Measurements from ENCODE around the gene RANBP10. TPM values are rescaled to one million over a fixed set of nuclear protein-coding genes. Genes with fewer than 3 reads are reported as not detected.

The RANBP10 gene
- total RNA-seq, 3 donors from 2014 or later (not counting 1 experiment from before 2014, with no cell fraction given), result 20.9 to 25.8 (median 24.5) TPM

- no peaks in the 10 kb centered on the region for H3K27me3 Mint-ChIP-seq (ENCODE audit: low read depth in 2 of 2)
- intact Hi-C loops (cut with micrococcal nuclease), result no loop called here
- H3K36me3 Mint-ChIP-seq, result no peaks in the 10 kb centered on the region
- no peak overlapping the region for H3K27ac Mint-ChIP-seq
- WGBS (ENCODE audit: insufficient coverage), result 89% methylated on average over 7 of the region's 7 CpGs
- peaks cover 7% of the 10 kb centered on the region for H3K36me3 ChIP-seq (ENCODE audit: control insufficient read depth, insufficient read depth, low read length)
- no peaks in the 10 kb centered on the region for H3K9me3 ChIP-seq (ENCODE audit: control insufficient read depth, insufficient read depth, low read length)
- H3K4me3 ChIP-seq (ENCODE audit: low read length), result no peak overlapping the region
- peaks cover under 1 to 7% of the 10 kb centered on the region in 2 donors for H3K4me1 Mint-ChIP-seq
- no peak for DNase-seq
- H3K27ac ChIP-seq (ENCODE audit: low read length), result no peak overlapping the region
- TF ChIP-seq CTCF (IDR thresholded peaks at IDR 0.05), result no peak
- H3K4me1 ChIP-seq (ENCODE audit: control insufficient read depth, insufficient read depth, low read length), result no peaks in the 10 kb centered on the region
- H3K9me3 Mint-ChIP-seq, result no peaks in the 10 kb centered on the region
- ATAC-seq, result no peak
- H3K4me3 Mint-ChIP-seq, result no peak overlapping the region
- H3K27me3 ChIP-seq (ENCODE audit: control insufficient read depth, insufficient read depth, low read length), result no peaks in the 10 kb centered on the region
These were observed 38.4 kb downstream of the RANBP10 start for GRCh38 chr16:67767953-67768352.

GRCh38 chr16:67766291-67766690, 40.1 kb downstream of the RANBP10 start:
- H3K4me1 Mint-ChIP-seq, result peaks cover 6 to 8% of the 10 kb centered on the region in 2 donors
- H3K27me3 Mint-ChIP-seq (ENCODE audit: low read depth in 2 of 2), result no peaks in the 10 kb centered on the region
- Histone ChIP-seq H3K27ac (ENCODE audit: low read length) (no peak overlapping the region), H3K36me3 (ENCODE audit: control insufficient read depth, insufficient read depth, low read length) (peaks cover 10% of the 10 kb centered on the region), H3K4me1 (ENCODE audit: control insufficient read depth, insufficient read depth, low read length) (peaks cover under 1% of the 10 kb centered on the region), H3K27me3 (ENCODE audit: control insufficient read depth, insufficient read depth, low read length) (no peaks in the 10 kb centered on the region), H3K4me3 (ENCODE audit: low read length) (no peak overlapping the region), H3K9me3 (ENCODE audit: control insufficient read depth, insufficient read depth, low read length) (no peaks in the 10 kb centered on the region)
- H3K36me3 Mint-ChIP-seq, result no peaks in the 10 kb centered on the region
- intact Hi-C loops (cut with micrococcal nuclease), result no loop called here
- 92% methylated on average over 4 of the region's 4 CpGs for WGBS (ENCODE audit: insufficient coverage)
- DNase-seq, result no peak
- H3K4me3 Mint-ChIP-seq, result no peak overlapping the region
- H3K27ac Mint-ChIP-seq, result no peak overlapping the region
- H3K9me3 Mint-ChIP-seq, result no peaks in the 10 kb centered on the region
- no peak for ATAC-seq
- no peak for TF ChIP-seq CTCF (IDR thresholded peaks at IDR 0.05)

GRCh38 chr16:67764158-67764667, 42.1 kb downstream of the RANBP10 start:
- Histone ChIP-seq H3K36me3 (ENCODE audit: control insufficient read depth, insufficient read depth, low read length) (peaks cover 7% of the 10 kb centered on the region), H3K27me3 (ENCODE audit: control insufficient read depth, insufficient read depth, low read length) (no peaks in the 10 kb centered on the region), H3K4me1 (ENCODE audit: control insufficient read depth, insufficient read depth, low read length) (peaks cover 11% of the 10 kb centered on the region), H3K4me3 (ENCODE audit: low read length) (no peak overlapping the region), H3K9me3 (ENCODE audit: control insufficient read depth, insufficient read depth, low read length) (no peaks in the 10 kb centered on the region), H3K27ac (ENCODE audit: low read length) (no peak overlapping the region)
- no peak for ATAC-seq
- H3K36me3 Mint-ChIP-seq, result no peaks in the 10 kb centered on the region
- no peaks in the 10 kb centered on the region for H3K9me3 Mint-ChIP-seq
- peaks cover 17 to 22% of the 10 kb centered on the region in 2 donors for H3K4me1 Mint-ChIP-seq
- no peak overlapping the region for H3K27ac Mint-ChIP-seq
- DNase-seq, result no peak
- intact Hi-C loops (cut with micrococcal nuclease), result no loop called here
- TF ChIP-seq CTCF (IDR thresholded peaks at IDR 0.05), result no peak
- no peak overlapping the region for H3K4me3 Mint-ChIP-seq
- H3K27me3 Mint-ChIP-seq (ENCODE audit: low read depth in 2 of 2), result no peaks in the 10 kb centered on the region
- WGBS (ENCODE audit: insufficient coverage), result 96% methylated on average over 7 of the region's 7 CpGs

GRCh38 chr16:67763066-67763465, 43.3 kb downstream of the RANBP10 start:
- intact Hi-C loops (cut with micrococcal nuclease), result no loop called here
- no peak overlapping the region for H3K27ac Mint-ChIP-seq

More at GRCh38 chr16:67763066-67763465, 43.3 kb downstream of the RANBP10 start:
- 98% methylated on average over 5 of the region's 5 CpGs for WGBS (ENCODE audit: insufficient coverage)
- Mint-ChIP-seq H3K9me3 (no peaks in the 10 kb centered on the region), H3K27me3 (ENCODE audit: low read depth in 2 of 2) (no peaks in the 10 kb centered on the region), H3K36me3 (no peaks in the 10 kb centered on the region), H3K4me3 (no peak overlapping the region), H3K4me1 (peaks cover 17 to 23% of the 10 kb centered on the region in 2 donors)
- Histone ChIP-seq H3K4me1 (ENCODE audit: control insufficient read depth, insufficient read depth, low read length) (peaks cover 11% of the 10 kb centered on the region), H3K9me3 (ENCODE audit: control insufficient read depth, insufficient read depth, low read length) (no peaks in the 10 kb centered on the region), H3K27me3 (ENCODE audit: control insufficient read depth, insufficient read depth, low read length) (no peaks in the 10 kb centered on the region), H3K4me3 (ENCODE audit: low read length) (no peak overlapping the region), H3K27ac (ENCODE audit: low read length) (no peak overlapping the region), H3K36me3 (ENCODE audit: control insufficient read depth, insufficient read depth, low read length) (peaks cover 11% of the 10 kb centered on the region)
- TF ChIP-seq CTCF (IDR thresholded peaks at IDR 0.05), result no peak
- ATAC-seq (peak in 1 of 3 donors; percentile 24), DNase-seq (no peak)
